ENCODE data around the gene C9.
A peak's percentile ranks its signal among the peaks of the same experiment; 100 is the strongest.
"Not testable (repeated sequence)": the region's sequence is repeated elsewhere in the genome, so short reads cannot be mapped to it uniquely, and the experiment has no call there.

C9 gene

DNA sequence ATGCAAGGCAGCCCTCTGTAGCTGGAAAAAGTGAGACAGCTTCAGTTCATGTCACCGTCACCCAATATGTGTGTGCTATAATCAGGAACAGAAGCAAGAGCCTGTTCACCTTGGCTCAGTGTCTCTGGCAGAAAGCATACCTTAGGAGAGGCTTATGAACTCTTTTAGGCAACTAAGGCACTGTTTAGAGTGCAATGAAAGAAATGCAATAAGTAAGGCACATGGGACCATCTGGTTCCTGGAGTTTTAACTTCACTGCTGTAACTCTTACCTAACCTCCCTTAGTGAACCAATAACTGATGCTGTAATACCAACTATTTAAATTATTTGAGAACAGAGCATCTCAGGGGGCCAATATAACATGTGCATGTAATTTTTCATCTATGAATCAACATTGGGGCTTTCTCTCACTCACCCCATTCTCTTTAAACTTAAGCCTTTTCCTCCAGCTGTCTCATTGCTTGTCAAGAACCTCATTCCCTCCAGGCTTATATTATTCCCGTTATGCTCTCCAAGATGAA lies 32.4 kb downstream of the C9 start:
- ATAC-seq (ENCODE audit: low read depth) (no peak), DNase-seq (ENCODE audit: low spot score in 2 of 2) (no peak)
- peaks cover 2% of the 10 kb centered on the region for H3K27me3 Mint-ChIP-seq
- H3K36me3 Mint-ChIP-seq = no peaks in the 10 kb centered on the region
- no peaks in the 10 kb centered on the region for H3K4me1 Mint-ChIP-seq
- H3K4me3 Mint-ChIP-seq = no peak overlapping the region
- H3K27ac Mint-ChIP-seq = no peak overlapping the region
- peaks cover 2% of the 10 kb centered on the region for H3K9me3 Mint-ChIP-seq

GRCh38 chr5:39328731-39329130 lies 35.6 kb downstream of the C9 start:
- no peaks in the 10 kb centered on the region for H3K27me3 Mint-ChIP-seq
- no peak overlapping the region for H3K27ac Mint-ChIP-seq
- H3K9me3 Mint-ChIP-seq = peaks cover 2% of the 10 kb centered on the region
- no peak for ATAC-seq (ENCODE audit: low read depth)
- no peak for DNase-seq (ENCODE audit: low spot score in 2 of 2)
- H3K4me1 Mint-ChIP-seq = no peaks in the 10 kb centered on the region
- no peaks in the 10 kb centered on the region for H3K36me3 Mint-ChIP-seq
- H3K4me3 Mint-ChIP-seq = no peak overlapping the region

- peaks cover 8% of the 10 kb centered on the region for H3K27me3 Mint-ChIP-seq
Observed at GRCh38 chr5:39323542-39323941, 40.8 kb downstream of the C9 start.

DNA sequence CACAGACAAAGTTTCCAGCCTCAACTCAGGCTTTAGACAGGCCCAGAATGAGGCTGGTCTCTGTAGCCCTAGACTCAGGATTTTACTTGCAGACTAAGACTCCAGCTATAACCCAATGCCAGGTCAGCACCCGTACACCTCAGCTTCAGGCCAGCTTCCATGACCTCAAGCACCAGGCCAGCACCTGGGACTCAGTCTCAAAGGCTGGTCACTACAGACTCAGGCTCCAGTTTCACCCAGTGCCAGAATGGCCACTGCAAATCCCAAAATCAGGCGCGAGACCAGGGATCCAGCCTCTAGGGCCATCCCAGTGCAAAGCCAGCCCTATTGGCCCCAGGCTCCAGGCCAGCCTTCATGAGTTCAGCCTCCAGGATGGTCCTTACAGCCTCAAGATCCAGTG lies 44.9 kb downstream of the C9 start:
- no peak for DNase-seq (ENCODE audit: low spot score in 2 of 2)
- H3K36me3 Mint-ChIP-seq = peaks cover 2% of the 10 kb centered on the region
- ATAC-seq (ENCODE audit: low read depth) = no peak

More at GRCh38 chr5:39323542-39323941, 40.8 kb downstream of the C9 start:
- H3K36me3 Mint-ChIP-seq = peaks cover 2% of the 10 kb centered on the region
- DNase-seq (ENCODE audit: low spot score in 2 of 2) (no peak), ATAC-seq (ENCODE audit: low read depth) (no peak)
- H3K4me3 Mint-ChIP-seq = no peak overlapping the region
- H3K9me3 Mint-ChIP-seq = peaks cover 3% of the 10 kb centered on the region
- H3K27ac Mint-ChIP-seq = no peak overlapping the region
- no peaks in the 10 kb centered on the region for H3K4me1 Mint-ChIP-seq

DNA sequence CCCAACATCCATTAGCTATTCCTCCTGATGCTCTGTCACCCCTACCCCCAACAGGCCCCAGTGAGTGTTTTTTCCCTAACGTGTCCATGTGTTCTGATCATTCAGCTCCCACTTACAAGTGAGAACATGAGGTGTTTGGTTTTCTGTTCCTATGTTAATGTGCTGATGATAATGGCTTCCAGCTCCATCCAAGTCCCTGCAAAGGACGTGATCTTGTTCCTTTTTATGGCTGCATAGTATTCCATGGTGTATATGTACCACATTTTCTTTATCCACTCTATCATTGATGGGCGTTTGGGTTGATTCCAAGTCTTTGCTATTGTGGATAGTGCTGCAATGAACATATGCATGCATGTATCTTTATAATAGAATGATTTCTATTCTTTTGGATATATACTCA lies 47.8 kb downstream of the C9 start:
- ATAC-seq (ENCODE audit: low read depth); H3K4me1 Mint-ChIP-seq; H3K27me3 Mint-ChIP-seq; H3K4me3 Mint-ChIP-seq; H3K36me3 Mint-ChIP-seq; H3K9me3 Mint-ChIP-seq; DNase-seq (ENCODE audit: low spot score in 2 of 2); H3K27ac Mint-ChIP-seq: not testable (repeated sequence)

More for the DNA sequence above, 44.9 kb downstream of the C9 start:
- Mint-ChIP-seq H3K9me3 (peaks cover 5% of the 10 kb centered on the region), H3K27me3 (peaks cover 10% of the 10 kb centered on the region), H3K4me3 (no peak overlapping the region), H3K4me1 (no peaks in the 10 kb centered on the region), H3K27ac (no peak overlapping the region)

- Mint-ChIP-seq H3K4me1 (no peaks in the 10 kb centered on the region), H3K27me3 (peaks cover 8% of the 10 kb centered on the region), H3K27ac (no peak overlapping the region), H3K4me3 (no peak overlapping the region), H3K9me3 (peaks cover 5% of the 10 kb centered on the region), H3K36me3 (peaks cover 2% of the 10 kb centered on the region)
- ATAC-seq (ENCODE audit: low read depth) (no peak), DNase-seq (ENCODE audit: low spot score in 2 of 2) (no peak)
Observed at GRCh38 chr5:39315995-39316394, 48.3 kb downstream of the C9 start.

GRCh38 chr5:39314591-39314990 lies 49.7 kb downstream of the C9 start:
- H3K9me3 Mint-ChIP-seq = peaks cover 2% of the 10 kb centered on the region
- no peak for ATAC-seq (ENCODE audit: low read depth)
- no peak for DNase-seq (ENCODE audit: low spot score in 2 of 2)
- no peaks in the 10 kb centered on the region for H3K36me3 Mint-ChIP-seq
- H3K4me3 Mint-ChIP-seq = no peak overlapping the region
- no peak overlapping the region for H3K27ac Mint-ChIP-seq
- no peaks in the 10 kb centered on the region for H3K4me1 Mint-ChIP-seq
- H3K27me3 Mint-ChIP-seq = peaks cover 3% of the 10 kb centered on the region

DNA sequence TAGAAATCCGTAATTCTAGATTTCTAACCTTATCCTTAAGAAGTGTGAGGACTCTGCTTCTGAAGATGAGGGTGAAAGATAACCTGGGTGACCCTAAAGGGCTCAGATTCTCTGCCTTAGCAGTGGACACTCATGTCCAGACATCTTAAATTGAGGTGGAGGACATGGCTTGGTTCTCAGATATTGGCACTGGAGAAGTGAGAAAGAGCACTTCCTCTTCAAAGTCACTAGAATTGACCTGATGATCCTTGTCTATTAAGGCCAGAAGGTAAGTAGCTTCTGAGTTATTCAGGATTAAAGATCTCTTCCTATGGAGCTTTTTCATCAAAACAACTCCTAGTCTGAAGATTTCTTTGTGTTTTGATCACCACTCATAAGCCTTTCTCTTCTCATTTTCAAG lies 54.8 kb downstream of the C9 start:
- Mint-ChIP-seq H3K4me3 (no peak overlapping the region), H3K9me3 (no peaks in the 10 kb centered on the region), H3K27me3 (peaks cover 4% of the 10 kb centered on the region), H3K4me1 (no peaks in the 10 kb centered on the region), H3K36me3 (no peaks in the 10 kb centered on the region), H3K27ac (no peak overlapping the region)
- ATAC-seq (ENCODE audit: low read depth) (no peak), DNase-seq (ENCODE audit: low spot score in 2 of 2) (no peak)

DNA sequence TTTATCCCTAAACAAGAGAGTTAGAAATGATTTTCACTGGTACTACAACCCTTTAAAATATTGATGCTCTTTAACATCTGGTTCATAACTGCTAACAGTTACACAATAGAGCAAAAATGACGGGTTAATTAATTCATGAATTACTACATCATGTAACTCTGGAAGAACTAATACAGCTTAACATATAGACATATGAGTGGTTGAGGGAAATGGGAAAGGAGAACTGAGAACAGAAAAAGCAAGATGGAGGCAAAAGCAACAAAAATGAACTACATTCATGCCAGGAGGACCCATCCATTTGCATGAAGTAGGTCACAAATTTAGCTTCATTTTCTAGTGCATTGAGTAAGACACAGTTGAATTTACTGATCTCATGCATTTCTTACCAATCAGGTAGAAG lies 61.8 kb downstream of the C9 start:
- Mint-ChIP-seq H3K27me3 (peaks cover 2% of the 10 kb centered on the region), H3K4me1 (peaks cover 3% of the 10 kb centered on the region), H3K27ac (no peak overlapping the region), H3K9me3 (peaks cover 3% of the 10 kb centered on the region), H3K4me3 (no peak overlapping the region), H3K36me3 (peaks cover 5% of the 10 kb centered on the region)
- no peak for DNase-seq (ENCODE audit: low spot score in 2 of 2)
- ATAC-seq (ENCODE audit: low read depth) = peak; percentile 56

DNA sequence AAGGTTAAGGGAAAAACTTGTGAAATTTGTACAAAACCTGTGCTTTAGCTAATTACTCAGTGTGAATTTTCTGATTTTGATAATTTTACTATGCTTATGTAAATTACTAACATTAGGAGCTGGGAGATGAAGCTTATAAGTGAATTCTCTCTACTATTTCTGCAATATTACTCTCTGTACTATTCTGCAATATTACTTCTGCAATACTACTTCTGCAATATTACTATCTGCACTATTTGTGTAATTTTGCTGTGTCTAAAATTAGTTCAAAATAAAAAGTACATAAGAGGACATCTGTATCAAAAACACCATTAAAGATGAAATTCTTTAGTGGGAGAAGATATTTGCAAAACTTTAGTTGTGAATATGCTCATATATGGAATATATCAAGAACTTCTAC lies 62.9 kb downstream of the C9 start:
- DNase-seq (ENCODE audit: low spot score in 2 of 2) (no peak), ATAC-seq (ENCODE audit: low read depth) (no peak)
- Mint-ChIP-seq H3K4me1 (peaks cover 3% of the 10 kb centered on the region), H3K27me3 (peaks cover 2% of the 10 kb centered on the region), H3K4me3 (no peak overlapping the region), H3K27ac (no peak overlapping the region), H3K36me3 (peaks cover 5% of the 10 kb centered on the region), H3K9me3 (peaks cover 3% of the 10 kb centered on the region)

GRCh38 chr5:39299962-39300361 lies 64.3 kb downstream of the C9 start:
- Mint-ChIP-seq H3K9me3 (peaks cover 4% of the 10 kb centered on the region), H3K27ac (no peak overlapping the region), H3K4me3 (no peak overlapping the region), H3K27me3 (no peaks in the 10 kb centered on the region), H3K4me1 (peaks cover 3% of the 10 kb centered on the region), H3K36me3 (peaks cover 5% of the 10 kb centered on the region)
- no peak for ATAC-seq (ENCODE audit: low read depth)
- DNase-seq (ENCODE audit: low spot score in 2 of 2) = no peak

- H3K36me3 Mint-ChIP-seq = peaks cover 7% of the 10 kb centered on the region
- DNase-seq (ENCODE audit: low spot score in 2 of 2) (no peak), ATAC-seq (ENCODE audit: low read depth) (no peak)
- H3K4me3 Mint-ChIP-seq = no peak overlapping the region
- H3K4me1 Mint-ChIP-seq = no peaks in the 10 kb centered on the region
- H3K27ac Mint-ChIP-seq = no peak overlapping the region
- peaks cover 6% of the 10 kb centered on the region for H3K27me3 Mint-ChIP-seq
- peaks cover 12% of the 10 kb centered on the region for H3K9me3 Mint-ChIP-seq
Observed at GRCh38 chr5:39294736-39295135, 69.6 kb downstream of the C9 start.

GRCh38 chr5:39284552-39284951 lies 79.7 kb downstream of the C9 start:
- Mint-ChIP-seq H3K9me3 (peaks cover 2% of the 10 kb centered on the region), H3K36me3 (peaks cover 7% of the 10 kb centered on the region)

DNA sequence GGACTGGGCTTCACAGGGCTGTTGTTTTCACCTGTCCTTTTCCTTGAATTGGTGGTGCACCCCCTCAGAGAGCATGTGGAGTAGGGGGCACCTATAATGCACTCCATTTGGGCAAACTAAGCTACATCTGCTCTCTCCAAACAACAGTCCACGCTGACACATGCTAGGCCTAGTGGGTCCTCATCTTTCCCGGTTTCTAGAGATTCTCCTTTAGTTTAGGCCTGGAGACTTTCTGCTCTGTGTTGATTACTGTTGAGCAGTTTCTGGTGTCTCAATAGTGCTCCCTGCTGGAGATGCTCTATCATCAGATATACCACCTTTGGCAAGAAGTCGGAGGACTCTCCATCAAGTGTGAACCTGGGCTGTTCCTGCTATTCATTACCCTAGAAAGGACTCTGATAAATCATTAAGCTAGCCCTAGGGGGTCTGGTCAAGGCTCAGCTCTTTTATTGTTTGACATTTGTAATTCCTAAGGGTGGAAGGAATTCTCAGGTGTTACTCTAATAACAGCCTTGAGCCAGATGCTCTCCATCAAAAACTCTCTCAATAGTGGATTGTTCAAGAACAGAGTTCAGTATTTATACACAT lies 81.0 kb downstream of the C9 start:
- no peak overlapping the region for H3K27ac Mint-ChIP-seq
- H3K36me3 Mint-ChIP-seq = peaks cover 7% of the 10 kb centered on the region
- peaks cover 2% of the 10 kb centered on the region for H3K9me3 Mint-ChIP-seq
- H3K4me1 Mint-ChIP-seq = peaks cover 3% of the 10 kb centered on the region
- DNase-seq (ENCODE audit: low spot score in 2 of 2) (peak; percentile 38 to 52), ATAC-seq (ENCODE audit: low read depth) (peak; percentile 94)
- peaks cover 7% of the 10 kb centered on the region for H3K27me3 Mint-ChIP-seq
- H3K4me3 Mint-ChIP-seq = no peak overlapping the region

More at GRCh38 chr5:39284552-39284951, 79.7 kb downstream of the C9 start:
- DNase-seq (ENCODE audit: low spot score in 2 of 2) (no peak), ATAC-seq (ENCODE audit: low read depth) (no peak)
- Mint-ChIP-seq H3K4me1 (peaks cover 3% of the 10 kb centered on the region), H3K27me3 (peaks cover 11% of the 10 kb centered on the region), H3K27ac (no peak overlapping the region), H3K4me3 (no peak overlapping the region)

- no peak overlapping the region for H3K27ac Mint-ChIP-seq
- H3K9me3 Mint-ChIP-seq = peaks cover 2% of the 10 kb centered on the region
Observed at GRCh38 chr5:39282561-39282960, 81.7 kb downstream of the C9 start.

More at GRCh38 chr5:39282561-39282960, 81.7 kb downstream of the C9 start:
- peaks cover 7% of the 10 kb centered on the region for H3K36me3 Mint-ChIP-seq
- H3K4me3 Mint-ChIP-seq = no peak overlapping the region
- ATAC-seq (ENCODE audit: low read depth) (no peak), DNase-seq (ENCODE audit: low spot score in 2 of 2) (no peak)
- peaks cover 3% of the 10 kb centered on the region for H3K4me1 Mint-ChIP-seq
- peaks cover 7% of the 10 kb centered on the region for H3K27me3 Mint-ChIP-seq

Data from memory B cell (primary cell).